Ovary (tissue), 3 donors: ENCODE measurements around the gene THAP11.

Experiments used
- CTCF ChIP-seq, 3 donors: fragments of 450-650 bp in 2 of 3; fragments of 200-600 bp in 1 of 3; IDR thresholded peaks; one replicate each; pipeline versions ENCODE4 v1.5.1 to v1.8.0; 2016 to 2022; ENCODE audit warnings: antibody characterized with exemption in 3 of 3, mild to moderate bottlenecking in 1 of 3
- EP300 ChIP-seq: sonication (generic); formaldehyde crosslinking; IDR thresholded peaks from one replicate; pipeline ENCODE4 v1.6.1; 2017; ENCODE audit warnings: antibody characterized with exemption
- POLR2A ChIP-seq: fragments of 450-650 bp; IDR thresholded peaks from one replicate; pipeline ENCODE4 v1.6.1; 2017; ENCODE audit warnings: antibody characterized with exemption, mild to moderate bottlenecking, moderate library complexity
- donor health status: DM: no; HTN: no; CAD: no.

- TF ChIP-seq CTCF (IDR thresholded peaks at IDR 0.05) (no peak), POLR2A (no peak), EP300 (no peak)
Observed at GRCh38 chr16:67855789-67856188, 13.7 kb downstream of the THAP11 start.
